ENCODE data around the gene ARFIP1.

The ARFIP1 gene

GRCh38 chr4:152937336-152938236, 157.8 kb downstream of the ARFIP1 start:
- no peak for DNase-seq (ENCODE audit: low read depth, low spot score)

GRCh38 chr4:152938237-152938947, 158.6 kb downstream of the ARFIP1 start:
- DNase-seq (ENCODE audit: low read depth, low spot score) = no peak

- DNase-seq (ENCODE audit: low read depth, low spot score) = no peak
Measured at GRCh38 chr4:152939621-152940020, 159.9 kb downstream of the ARFIP1 start.

DNA sequence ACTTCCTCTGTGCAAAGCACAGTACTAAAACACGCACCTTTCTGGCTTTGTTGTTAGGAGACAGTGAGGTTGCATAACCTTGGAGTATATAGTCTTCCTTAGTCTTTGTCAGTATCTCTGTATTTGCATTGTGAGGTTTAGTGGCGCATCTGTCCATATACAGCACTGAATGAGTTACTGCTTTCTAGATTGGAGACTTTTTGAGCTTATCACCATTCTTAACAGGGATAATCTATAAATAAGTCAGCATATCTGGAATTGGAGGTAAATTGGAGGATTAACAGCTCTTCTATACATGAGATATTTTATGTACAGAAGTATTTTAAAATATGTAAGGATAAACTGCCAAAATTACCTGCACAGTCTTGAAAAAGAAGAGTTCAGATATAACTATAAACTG, 160.7 kb downstream of the ARFIP1 start:
- DNase-seq (ENCODE audit: low read depth, low spot score) = no peak

- no peak for DNase-seq (ENCODE audit: low read depth, low spot score)
Measured at GRCh38 chr4:152941411-152941810, 161.7 kb downstream of the ARFIP1 start.

- DNase-seq (ENCODE audit: low read depth, low spot score) = no peak
Measured at GRCh38 chr4:152942346-152942745, 162.6 kb downstream of the ARFIP1 start.

- no peak for DNase-seq (ENCODE audit: low read depth, low spot score)
Measured at GRCh38 chr4:152943672-152944071, 163.9 kb downstream of the ARFIP1 start.

DNA sequence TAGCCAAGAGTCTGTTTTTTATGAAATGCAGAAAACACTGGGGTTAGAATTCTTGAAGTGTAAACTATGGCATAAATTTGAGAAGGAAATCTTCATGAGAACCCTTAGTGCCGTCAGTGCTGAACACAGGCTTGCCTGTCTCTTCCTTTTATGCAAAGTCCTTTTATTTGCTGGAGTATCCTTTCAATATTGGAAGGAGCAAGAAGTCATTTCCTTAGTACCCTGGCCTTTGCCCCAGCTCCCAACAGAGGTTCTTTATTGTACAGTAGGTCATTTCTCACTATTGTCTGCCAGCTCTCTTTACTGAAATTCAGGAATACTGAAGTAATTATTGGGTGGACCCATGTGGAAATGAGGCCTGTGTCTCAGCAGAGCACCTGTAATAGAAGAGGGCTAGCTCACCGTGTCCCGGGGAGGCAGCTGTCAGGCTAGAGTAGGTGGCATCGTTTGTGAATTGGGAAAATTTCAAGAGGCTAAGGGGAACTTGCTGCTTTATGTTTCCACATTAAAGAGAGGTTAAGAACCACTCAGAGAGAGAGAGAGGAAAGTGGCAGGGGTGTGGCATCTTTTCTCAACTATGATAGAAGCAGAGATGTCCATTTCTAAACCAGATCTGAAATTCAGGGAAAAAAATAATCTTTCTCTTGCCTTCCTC, 165.0 kb downstream of the ARFIP1 start:
- no peak for DNase-seq (ENCODE audit: low read depth, low spot score)

DNA sequence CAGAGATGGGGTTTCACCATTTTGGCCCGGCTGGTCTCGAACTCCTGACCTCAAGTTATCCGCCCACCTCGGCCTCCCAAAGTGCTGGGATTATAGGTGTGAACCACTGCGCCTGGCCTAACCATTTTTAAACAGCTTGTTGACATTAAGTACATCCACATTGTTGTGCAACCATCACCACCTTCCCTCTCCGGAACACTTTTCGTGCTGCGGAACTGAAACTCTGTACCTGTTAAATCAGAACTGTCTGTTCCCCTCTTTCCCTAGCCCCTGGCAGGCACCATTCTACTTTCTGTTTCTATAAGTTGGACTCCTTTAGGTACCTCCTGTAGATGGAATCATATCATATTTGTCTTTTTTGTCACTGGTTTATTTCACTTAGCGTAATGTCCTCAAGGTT, 165.9 kb downstream of the ARFIP1 start:
- DNase-seq (ENCODE audit: low read depth, low spot score) = no peak

DNA sequence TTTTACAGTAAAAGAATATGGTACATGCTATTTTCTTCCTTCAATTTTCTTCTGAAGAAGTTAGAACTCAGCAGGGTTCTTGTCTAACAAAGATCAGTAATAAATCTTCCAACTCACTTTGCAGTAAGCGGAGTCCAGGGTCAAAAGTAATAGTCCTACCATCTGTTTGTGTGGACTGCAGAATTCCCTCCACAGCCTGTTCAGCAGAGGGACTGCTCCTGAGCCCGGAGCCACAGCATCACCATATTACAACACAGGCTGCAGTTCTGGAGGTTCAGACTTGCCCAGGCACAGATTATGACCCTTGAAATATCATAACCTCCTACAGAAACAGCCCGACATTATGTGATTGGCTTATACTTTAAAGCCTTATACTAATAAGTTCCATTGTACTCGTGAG, 166.7 kb downstream of the ARFIP1 start:
- no peak for DNase-seq (ENCODE audit: low read depth, low spot score)

- no peak for DNase-seq (ENCODE audit: low read depth, low spot score)
Measured at GRCh38 chr4:152947311-152947710, 167.6 kb downstream of the ARFIP1 start.

DNA sequence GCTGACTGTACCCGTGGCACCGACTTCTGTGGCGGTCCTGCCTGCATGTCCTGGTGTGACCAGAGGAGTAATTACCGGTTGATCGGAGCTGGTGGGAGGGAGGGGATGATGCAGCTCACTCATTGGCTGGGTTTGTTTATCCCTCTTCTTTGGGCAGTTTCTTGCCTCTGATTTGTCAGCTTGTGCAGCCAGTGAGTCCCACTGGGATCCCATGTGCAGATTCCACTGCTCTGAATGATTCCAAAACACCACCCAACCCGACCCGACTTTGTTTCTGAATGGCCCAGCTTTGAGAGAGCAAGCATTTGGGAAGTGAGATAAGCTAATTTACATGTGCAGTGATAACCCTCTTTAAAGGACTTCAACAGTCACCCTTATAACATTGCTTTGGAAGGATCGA, 170.2 kb downstream of the ARFIP1 start:
- DNase-seq (ENCODE audit: low read depth, low spot score) = no peak

GRCh38 chr4:152950402-152951274, 170.9 kb downstream of the ARFIP1 start:
- no peak for DNase-seq (ENCODE audit: low read depth, low spot score)

DNA sequence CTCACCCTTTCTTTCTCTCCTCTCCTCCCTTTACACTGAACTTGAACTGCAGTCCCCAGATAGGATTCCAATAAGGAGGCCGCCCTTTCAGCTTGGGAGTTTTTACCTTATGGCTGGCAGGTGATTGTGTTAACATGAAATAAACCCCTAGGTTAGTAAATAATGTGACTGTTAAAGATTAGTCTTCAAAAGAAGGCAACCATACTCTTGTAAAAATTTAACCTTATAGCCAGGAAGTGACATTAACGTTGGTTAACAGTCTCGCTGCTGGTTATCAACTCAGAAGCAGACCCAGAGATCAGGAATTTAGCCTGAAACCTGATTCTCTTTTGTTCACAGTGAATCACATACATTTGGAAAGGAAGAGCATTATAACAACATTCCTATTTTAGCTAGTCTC, 171.6 kb downstream of the ARFIP1 start:
- no peak for DNase-seq (ENCODE audit: low read depth, low spot score)

DNA sequence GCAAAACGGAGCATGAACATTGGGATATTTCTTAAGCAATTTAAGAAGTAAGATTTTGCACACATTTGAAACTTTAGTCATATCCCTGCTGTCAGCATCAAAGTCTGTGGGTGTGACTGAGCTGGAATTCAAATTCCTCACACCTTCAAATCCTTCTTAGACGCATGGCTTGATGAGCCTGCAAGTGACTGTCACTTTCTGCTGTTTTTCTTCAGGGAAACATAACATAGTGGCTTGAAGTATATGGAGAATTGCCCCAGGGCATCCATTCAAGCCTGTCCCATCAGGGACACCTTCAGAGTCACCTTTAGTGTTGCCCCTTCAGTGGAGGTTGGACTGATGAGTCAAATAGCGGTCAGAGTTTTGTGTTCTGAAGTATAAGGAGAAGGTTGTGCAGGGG, 173.8 kb downstream of the ARFIP1 start:
- DNase-seq (ENCODE audit: low read depth, low spot score) = no peak

GRCh38 chr4:152954741-152955140, 175.0 kb downstream of the ARFIP1 start:
- DNase-seq (ENCODE audit: low read depth, low spot score) = no peak

- DNase-seq (ENCODE audit: low read depth, low spot score) = no peak
Measured at GRCh38 chr4:152956147-152956546, 176.4 kb downstream of the ARFIP1 start.

DNA sequence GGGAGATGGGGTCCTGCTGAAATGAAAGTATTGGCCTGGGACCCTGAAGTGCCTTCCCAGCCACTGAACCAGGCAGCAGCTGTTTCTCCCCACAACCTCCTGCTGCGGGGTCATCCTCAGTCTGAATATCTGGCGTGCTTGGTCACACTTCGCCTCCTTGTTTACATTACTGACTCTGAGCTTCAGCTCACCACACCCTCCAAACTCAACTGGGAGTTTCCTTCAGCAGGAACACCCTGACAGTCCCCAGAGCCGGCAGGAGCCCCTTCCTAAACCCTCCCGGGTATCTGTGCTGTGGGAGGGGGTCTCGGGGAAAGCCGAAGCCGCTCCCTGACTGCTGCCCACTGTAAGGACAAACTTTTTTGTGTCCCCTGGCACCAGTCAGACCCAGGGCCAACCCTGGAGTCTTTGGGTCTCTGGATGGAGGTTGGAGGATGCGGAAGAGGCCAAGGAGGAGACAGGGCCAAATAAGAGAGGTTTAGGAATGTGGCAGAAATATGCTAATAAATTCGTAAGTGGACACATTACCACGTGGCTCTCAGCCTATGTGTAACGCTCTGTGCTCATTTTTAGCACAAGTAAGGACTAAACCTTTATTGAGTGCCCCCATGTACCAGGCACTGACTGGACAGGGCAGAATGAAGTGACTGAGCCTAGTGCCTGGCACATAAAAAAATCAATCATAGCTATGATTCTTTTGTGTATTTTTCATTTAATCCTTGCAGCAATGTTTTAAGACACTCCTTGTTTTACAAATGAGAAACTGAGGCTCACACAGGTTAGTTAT, 177.1 kb downstream of the ARFIP1 start:
- DNase-seq (ENCODE audit: low read depth, low spot score) = no peak

DNA sequence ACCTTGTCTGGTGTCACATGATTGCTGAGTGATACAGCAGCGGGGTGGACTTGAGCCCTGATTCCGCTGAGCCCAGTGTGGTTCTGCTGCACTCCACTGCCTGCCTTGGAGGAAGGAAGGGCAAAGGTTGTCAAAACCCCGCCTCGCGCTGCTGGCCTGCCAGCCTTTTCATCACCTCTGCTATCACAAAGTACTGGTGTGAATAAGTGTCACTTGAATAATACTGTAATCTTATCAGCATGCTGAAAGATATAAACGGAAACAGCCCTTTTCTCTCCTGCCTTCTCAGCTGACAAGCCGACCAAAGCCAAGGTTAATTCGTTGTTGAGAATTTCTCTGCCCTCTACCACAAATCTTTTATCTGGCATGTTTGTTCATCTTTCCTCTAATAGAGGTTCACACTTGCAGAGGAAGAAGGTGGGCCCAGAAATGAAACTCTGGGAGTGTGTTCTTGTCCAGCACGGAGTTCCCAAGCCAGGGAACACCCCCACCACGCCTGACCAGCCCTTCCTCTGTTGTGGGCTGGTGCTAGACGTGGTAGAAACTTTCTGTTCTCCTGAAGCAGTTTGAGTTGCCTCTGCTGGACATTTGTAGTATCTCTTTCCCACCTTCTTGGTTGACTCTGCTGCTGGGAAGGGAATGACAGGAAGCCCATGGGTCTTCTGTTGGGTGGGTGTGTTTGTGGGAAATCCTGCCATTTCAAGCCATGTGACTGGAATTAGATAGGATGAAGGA, 177.8 kb downstream of the ARFIP1 start:
- no peak for DNase-seq (ENCODE audit: low read depth, low spot score)

GRCh38 chr4:152959080-152959479, 179.3 kb downstream of the ARFIP1 start:
- no peak for DNase-seq (ENCODE audit: low read depth, low spot score)

All from brain pericyte (primary cell).